GM12865 (cell line): ENCODE results near the gene FFAR3.

Experiments
- DNase-seq: peaks from one replicate; pipeline ENCODE4 v3.0.0; 2010; ENCODE audit warnings: low read depth
- H3K4me3 ChIP-seq: 2 replicates; pipeline ENCODE4 v1.5.1; 2011; ENCODE audit warnings: mild to moderate bottlenecking, low read depth, low read length, control low read depth
- TF ChIP-seq, protein P1 (sequence below): IDR thresholded peaks from 2 replicates; pipeline ENCODE4 v1.5.1; 2011; ENCODE audit warnings: low read length, control low read depth, low read depth, inconsistent platforms; ENCODE audit not compliant: insufficient read depth; ENCODE audit errors: missing control alignments

The FFAR3 gene

DNA sequence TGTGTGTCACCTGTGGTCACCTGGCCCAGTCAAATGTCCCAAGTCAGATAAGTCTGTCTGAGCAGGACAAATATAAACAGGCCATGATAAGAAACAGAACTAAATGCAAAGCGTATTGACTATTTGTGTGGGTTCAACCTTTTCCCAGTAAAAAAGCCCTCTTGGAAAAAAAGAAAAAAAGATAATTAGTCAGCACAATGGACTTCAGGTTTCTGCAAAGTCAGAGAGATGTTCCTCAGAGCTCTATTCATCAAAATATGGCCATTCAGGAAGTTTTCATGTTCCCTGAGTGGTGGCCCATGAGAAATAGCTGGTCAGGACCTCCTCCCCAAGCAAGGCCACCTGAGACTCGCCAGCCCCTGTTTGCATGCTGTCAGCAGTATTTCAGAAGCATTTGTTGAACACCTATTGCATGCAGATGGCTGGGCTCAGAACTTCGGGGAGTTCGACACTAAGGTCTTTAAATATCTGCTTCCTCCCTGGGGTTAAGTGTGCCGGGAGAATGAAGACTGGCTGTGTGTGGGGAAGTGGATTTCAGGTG lies 2.7 kb downstream of the FFAR3 start:
- no peak for DNase-seq
- no peak overlapping the region for H3K4me3 ChIP-seq
- TF ChIP-seq, protein P1, sequence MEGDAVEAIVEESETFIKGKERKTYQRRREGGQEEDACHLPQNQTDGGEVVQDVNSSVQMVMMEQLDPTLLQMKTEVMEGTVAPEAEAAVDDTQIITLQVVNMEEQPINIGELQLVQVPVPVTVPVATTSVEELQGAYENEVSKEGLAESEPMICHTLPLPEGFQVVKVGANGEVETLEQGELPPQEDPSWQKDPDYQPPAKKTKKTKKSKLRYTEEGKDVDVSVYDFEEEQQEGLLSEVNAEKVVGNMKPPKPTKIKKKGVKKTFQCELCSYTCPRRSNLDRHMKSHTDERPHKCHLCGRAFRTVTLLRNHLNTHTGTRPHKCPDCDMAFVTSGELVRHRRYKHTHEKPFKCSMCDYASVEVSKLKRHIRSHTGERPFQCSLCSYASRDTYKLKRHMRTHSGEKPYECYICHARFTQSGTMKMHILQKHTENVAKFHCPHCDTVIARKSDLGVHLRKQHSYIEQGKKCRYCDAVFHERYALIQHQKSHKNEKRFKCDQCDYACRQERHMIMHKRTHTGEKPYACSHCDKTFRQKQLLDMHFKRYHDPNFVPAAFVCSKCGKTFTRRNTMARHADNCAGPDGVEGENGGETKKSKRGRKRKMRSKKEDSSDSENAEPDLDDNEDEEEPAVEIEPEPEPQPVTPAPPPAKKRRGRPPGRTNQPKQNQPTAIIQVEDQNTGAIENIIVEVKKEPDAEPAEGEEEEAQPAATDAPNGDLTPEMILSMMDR: no peak

DNA sequence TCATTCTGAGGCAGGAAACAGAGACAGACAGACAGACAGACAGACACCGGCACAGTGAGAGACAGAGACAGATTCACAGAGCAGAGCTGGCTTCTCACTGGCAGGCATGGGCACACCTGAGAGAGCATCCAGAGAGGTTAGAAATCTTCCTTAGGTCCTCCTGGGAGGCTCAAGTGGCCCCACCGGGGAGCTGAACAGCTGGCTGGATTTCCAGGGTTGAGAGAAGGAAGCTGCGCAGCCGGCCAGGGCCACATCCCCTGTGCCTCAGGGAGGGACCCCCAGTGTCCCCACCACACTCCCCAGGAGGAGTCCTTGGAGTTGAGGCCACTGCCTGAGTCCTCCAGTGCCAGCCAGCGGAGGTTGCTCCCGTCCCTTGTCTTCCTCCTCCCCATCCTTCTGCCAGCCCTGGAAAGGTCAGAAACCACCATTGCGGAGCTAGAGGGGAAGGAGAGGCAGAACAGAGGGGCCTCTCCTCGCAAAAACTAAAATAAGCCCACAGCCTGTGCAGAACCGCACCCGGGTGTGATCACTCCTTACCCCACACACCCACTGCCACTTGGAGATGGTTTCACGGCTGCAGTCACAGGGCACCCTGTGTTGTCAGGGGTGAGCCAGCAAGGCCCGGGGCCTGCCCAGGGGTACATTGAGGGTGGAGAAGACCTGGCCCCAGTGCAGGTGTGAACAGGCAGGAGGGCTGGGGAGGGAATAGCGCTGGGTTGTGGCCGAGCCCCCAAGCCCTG lies 4.2 kb downstream of the FFAR3 start:
- no peak for DNase-seq
- TF ChIP-seq, protein P1: no peak
- H3K4me3 ChIP-seq: no peak overlapping the region

DNA sequence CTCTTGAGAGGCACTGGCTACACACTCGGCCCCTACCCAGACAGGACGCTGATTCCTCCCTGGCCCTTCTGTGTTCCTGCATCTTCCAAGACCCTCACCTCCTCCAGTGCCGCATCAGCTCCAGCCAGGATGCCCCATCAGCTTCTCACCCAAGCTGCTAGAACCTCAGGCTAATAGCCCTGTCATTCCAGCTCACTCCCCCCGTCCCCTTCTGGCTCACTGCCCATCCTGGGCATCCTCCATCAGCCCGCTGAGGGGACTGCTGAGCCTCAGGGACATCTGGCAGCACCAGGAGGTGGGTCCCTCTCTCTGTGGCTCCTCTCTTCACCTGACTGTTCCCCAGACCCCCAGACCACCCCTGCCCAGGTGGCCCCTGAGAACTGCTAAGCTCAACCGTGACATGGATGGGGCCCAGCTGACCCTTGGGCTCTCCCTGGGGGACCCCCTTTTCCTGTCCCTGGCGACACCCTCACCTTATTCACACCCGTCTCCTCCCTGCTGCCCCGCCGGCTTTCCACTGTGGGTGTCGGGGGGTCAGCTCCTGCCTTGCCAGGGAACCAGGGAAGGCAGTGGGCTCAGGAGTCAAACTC lies 4.8 kb downstream of the FFAR3 start:
- H3K4me3 ChIP-seq: no peak overlapping the region
- TF ChIP-seq, protein P1: no peak
- DNase-seq: no peak

DNA sequence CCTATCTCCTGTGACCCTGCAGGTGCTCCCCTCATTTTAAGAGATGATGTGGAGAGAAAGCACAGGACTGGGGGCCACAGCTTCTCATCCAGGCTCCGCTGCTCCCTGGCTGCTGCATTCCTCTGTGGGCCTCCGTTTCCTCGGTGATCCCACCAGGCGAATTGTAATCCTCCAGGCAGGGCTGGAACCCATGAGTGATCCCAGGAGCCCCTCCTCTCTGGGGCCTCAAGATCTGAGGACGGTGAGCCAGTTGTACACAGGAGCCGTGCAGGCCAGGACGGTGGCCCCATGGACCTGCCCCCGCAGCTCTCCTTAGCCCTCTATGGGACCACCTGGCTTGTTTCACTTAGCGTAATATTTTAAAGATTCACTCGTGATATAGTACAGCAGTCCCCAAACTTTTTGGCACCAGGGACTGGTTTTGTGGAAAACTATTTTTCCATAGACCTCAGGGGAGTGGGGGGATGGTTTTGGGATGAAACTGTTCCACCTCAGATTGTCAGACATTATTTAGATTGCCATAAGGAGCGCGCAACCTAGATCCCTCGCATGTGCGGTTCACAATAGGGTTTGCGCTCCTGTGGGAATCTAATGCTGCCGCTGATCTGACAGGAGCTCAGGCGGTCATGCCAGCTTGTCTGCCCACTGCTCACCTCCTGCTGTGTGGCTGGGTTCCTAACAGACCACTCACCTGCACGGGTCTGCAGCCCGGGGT lies 5.6 kb downstream of the FFAR3 start:
- no peak for DNase-seq
- no peak overlapping the region for H3K4me3 ChIP-seq
- TF ChIP-seq, protein P1: no peak

DNA sequence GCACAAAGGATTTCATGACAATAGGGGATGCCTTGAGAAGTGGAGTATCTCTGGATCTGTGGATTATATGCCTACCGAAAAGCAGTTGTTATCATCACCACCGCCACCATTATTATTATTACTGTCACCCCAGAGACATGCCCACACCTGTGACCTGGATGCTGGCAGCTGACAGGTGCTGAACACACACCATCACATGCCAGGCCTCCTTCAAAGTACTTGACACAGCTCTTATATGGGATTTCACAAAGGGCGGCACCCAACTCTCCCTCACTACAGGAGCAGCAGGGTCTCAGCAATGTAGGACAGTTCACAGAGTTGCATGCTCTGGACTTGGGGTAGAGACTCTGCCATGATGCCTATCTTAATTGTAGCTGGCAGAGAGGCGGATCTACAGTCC lies 7.0 kb downstream of the FFAR3 start:
- no peak for DNase-seq
- no peak overlapping the region for H3K4me3 ChIP-seq
- TF ChIP-seq, protein P1: no peak

DNA sequence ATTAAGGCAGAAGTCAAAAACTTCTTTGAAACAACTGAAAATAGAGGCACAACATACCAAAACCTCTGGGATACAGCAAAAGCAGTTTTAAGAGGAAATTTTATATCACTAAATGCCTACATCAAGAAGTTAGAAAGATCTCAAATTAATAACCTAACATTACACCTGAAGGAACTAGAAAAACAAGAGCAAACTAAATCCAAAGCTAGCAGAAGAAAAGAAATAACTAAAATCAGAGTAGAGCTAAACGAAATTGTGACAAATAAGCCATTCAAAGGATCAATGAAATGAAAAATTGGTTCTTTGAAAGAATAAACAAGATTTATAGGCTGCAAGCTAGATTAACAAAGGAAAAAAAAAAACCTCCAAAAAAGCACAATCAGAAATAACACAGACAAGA lies 10.1 kb downstream of the FFAR3 start:
- TF ChIP-seq, protein P1: no peak
- H3K4me3 ChIP-seq: no peak overlapping the region
- no peak for DNase-seq
